NCI-H1092 (cell line): ENCODE data around the gene CD99.
"Not testable (repeated sequence)": the region's sequence is repeated elsewhere in the genome, so short reads cannot be mapped to it uniquely, and the experiment has no call there.

Experiments
- DNase-seq: peaks from one replicate; lab custom pipeline; 2025; lab: John Stamatoyannopoulos, UW

The CD99 gene

DNA sequence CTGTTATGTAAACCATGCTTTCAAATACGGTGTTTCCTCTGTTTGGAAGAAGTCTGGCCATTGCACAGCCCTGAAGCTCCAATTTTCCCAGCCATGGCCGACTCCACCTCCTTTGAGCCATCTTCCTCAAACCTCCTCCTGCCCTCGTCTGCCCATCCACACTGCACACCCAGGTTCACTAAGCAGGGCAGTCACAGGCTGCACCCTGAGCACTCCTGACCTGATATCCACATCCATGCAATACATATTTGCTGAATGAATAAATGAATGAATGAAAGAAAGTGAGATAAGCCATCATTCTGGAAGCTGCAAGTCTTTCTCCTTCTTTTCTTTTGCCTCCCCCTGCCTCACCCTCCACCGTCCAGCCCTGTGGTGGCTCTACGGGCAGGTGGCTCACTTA is 83.0 kb downstream of the CD99 start:
- DNase-seq, result no peak

DNA sequence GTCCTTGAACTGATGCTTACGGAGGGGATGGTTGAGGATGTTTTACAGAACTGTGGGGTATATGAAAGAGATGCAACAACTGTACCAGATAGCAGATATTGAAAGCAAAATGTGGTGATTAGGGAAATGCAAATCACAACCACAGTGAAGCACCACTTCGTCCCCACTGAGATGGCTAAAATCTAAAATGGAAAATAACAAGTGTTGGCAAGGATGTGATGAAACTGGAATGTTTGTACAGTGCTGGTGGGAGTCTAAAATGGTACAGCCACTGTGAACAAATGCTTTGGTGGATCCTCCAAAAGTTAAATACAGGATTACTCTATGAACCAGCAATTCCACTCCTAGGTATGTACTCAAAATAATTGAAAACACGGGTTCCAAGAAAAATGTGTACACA is 83.7 kb downstream of the CD99 start:
- DNase-seq, result no peak

DNA sequence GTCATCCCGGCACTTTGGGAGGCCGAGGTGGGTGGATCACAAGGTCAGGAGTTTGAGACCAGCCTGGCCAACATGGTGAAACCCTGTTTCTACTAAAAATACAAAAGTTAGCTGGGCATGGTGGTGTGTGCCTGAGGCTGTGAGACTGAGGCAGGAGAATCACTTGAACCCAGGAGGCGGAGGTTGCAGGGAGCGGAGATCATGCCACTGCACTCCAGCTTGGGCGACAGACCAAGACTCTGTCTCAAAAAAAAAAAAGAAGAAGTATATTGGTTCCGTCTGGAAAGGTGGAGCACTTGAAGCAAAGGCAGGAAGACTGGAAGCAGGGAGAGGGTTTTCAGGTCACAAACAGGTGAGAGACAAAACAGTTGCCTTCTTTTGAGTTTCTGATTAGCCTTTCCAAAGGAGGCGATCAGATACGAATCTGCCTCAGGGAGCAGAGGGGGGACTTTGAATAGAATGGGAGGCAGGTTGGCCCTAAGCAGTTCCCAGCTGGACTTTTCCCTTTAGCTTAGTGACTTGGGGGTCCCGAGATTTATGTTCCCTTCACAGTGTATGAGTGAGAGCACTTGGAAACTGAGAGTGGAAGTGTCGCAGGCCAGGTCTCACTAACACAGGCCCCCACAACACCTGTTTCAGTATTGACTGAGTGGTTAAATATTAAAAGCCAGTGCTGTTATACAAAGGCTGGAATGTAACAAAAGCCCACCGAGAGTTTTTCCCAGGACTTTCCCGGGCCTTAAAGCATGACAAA is 89.6 kb downstream of the CD99 start:
- not testable (repeated sequence) for DNase-seq

DNA sequence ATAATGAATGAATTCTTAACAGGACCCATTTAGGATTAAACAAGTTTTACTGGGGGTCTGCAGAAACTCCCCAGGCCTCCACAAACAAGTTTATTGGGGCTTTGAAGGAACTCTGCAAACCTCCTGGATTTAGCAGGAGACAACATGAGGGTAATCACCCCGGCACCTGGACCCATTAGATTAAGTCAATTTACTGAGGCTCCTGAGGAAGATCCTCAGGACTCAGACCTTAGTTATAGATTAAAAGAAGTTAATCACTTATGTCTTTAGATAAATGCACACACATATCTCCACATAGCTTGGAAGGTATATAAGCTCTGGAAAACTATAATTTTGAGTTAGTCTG is 90.1 kb downstream of the CD99 start:
- no peak for DNase-seq

DNA sequence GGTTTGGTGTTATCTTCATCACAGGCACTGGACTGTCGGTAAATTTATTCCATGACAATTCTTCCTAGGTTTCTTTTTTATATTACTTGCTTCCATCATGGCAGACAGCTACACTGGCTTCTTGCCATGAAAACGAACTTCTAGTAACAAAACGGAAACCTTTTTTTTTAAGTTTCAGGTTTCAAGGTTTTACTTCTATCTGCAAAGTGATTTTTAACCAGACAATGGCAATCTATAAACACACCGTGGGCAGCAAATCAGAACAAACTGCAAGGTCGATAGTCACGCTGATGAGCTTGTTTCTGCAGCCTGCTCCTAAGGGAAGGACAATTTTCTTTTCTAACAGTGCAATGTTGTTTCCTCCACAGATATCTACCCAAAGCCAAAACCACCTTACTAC is 90.6 kb downstream of the CD99 start:
- DNase-seq, result no peak

DNA sequence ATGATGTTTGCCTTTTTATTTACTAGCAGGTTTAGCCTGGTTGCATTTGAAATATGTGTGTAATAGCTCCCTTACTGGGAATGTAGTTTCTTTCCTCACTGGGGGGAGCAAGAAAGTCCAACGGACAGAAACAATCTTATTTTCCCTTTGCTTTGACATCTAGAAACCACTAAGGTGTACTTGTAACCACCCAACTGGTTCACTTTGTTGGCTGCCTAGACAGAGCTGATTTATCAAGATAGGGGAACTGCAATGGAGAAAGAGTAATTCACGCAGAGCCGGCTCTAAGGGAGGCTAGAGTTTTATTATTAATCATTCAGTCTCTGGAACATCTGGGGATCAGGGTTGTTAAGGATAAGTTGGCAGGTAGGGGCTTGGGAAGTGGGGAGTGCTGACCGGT is 91.1 kb downstream of the CD99 start:
- no peak for DNase-seq

DNA sequence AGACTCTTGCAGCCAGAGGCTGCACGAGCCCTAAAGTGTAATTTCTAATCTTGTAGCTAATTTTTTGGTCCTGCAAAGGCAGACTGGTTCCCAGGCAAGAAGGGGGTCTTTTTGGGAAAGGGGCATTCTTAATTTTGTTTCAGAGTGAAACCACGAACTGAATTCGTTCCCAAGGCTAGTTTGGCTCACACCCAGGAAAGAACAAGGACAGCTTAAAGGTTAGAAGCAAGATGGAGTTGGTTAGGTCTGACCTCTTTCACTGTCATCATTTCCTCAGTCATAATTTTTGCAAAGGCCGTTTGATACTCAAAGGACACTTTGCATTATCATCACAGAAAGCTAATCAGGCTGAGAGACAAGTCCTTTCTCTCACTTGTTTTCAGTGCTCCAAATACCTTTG is 91.7 kb downstream of the CD99 start:
- no peak for DNase-seq

DNA sequence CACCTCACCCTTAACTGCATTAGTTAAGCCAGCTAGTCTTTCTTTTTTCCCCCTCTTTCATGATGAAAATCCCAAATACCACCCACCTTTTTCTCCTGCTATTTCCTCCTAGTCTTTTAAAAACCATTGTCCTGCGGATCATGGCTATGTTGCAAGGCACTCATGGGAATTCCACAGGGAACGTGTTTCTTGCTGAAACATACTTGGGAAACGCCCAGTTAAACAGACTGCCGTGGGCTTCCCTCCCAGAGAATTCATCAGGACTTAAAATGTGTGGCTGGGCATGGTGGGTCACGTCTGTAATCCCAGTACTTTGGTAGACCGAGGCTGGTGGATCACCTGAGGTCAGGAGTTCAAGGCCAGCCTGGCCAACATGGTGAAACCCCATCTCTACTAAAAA is 92.9 kb downstream of the CD99 start:
- DNase-seq, result no peak

DNA sequence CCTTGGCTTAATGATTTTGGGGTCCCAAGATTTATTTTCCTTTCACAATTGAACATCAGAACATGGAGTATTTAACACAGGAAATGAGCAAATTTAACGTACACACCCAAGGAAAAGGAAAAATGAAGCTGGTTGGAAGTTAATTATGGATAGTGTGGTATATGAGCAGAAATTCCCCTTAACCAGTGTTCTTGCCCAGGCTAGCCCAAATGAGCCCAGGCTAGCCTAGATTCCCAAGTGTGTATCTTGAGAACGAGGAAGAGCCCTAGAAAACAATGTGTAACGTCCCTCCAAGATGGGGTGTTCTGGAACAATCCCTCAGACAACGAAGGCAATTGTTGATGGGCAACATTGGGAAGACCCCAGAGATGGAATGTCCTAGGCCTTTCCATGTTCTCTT is 94.4 kb downstream of the CD99 start:
- DNase-seq, result no peak

DNA sequence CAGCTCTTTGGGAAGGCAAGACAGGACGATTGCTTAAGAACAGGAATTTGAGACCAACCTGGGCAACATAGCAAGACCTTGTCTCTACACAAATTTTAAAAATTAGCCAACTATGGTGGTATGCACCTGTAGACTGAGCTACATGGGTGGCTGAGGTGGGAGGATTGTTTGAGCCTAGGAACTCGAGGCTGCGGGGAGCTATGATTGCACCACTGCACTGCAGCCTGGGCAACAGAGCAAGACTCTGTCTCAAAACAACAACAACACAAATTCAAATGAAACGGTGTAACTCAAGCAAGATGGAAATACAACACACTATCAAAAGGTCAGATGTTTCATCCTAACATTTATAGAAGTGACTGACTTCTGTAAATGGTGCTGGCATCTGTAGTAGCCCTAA is 97.9 kb downstream of the CD99 start:
- no peak for DNase-seq

DNA sequence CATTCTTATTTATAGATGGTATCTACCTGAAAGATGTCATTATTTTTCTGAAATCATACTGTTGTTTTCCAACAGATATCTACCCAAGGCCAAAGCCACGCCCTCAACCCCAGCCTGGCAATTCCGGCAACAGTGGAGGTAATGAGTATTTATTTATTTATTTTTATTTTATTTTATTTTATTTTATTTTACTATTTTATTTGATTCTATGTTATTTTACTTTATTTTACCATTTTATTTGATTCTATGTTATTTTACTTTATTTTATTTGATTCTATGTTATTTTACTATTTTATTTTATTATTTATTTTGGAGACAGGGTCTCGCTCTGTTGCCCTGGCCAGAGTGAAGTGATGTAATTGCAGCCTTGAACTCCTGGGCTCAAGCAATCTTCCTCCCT is 98.5 kb downstream of the CD99 start:
- no peak for DNase-seq
